ENCODE results near the gene XPO1. TPM values are rescaled to one million over a fixed set of nuclear protein-coding genes. Genes with fewer than 3 reads are reported as not detected.

Gene XPO1
- total and polyA plus RNA-seq, 2 experiments from 2014 or later: 115 to 485 TPM

DNA sequence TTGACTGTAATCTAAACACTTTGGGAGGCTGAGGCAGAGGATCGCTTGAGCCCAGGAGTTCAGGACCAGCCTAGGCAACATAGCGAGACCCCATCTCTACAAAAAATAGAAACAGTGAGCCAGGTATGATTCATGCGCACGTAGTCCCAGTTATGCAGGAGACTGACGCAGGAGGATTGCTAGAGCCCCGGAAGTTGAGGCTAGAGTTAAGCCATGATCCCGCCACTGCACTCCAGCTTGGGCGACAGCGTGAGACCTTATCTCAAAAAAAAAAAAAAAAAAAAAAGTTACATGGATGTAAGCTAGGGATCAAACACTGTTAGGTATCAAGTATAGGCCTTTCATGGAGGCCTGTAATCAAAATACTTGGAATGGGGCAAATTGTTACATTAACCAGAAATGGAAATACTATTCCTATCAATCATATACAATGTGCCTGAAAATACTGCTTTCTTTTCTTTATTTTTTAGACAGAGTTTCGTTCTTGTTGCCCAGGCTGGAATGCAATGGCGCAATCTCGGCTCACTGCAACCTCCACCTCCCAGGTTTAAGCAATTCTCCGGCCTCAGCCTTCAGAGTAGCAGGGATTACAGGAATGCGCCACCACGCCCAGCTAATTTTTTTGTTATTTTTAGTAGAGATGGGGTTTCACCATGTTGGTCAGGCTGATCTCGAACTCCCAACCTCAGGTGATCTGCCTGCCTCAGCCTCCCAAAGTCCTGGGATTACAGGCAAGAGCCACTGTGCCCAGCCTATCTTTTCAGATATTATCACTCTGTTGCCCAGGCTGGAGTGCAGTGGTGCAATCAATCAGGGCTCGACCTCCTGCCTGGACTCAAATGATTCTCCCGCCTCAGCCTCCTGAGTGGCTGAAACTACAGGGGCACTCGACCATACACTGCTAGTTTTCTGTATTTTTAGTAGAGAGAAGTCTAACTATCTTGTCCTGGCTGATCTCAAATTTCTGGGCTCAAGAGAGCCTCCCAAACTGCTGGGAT is 27.2 kb downstream of the XPO1 start:
- Histone ChIP-seq H3K4me1 (ENCODE audit: insufficient read depth) (peaks cover 14% of the 10 kb centered on the region), H3K27me3 (ENCODE audit: insufficient read depth) (no peaks in the 10 kb centered on the region), H3K79me2 (replicated peaks; ENCODE audit: insufficient read depth) (peaks cover 100% of the 10 kb centered on the region), H3K4me2 (no peak overlapping the region), H3K27ac (ENCODE audit: low read depth) (peak overlapping the region; percentile 84), H3K9me2 (ENCODE audit: insufficient read depth) (no peaks in the 10 kb centered on the region), H3K4me3 (no peak overlapping the region), H4K20me1 (replicated peaks; ENCODE audit: insufficient read depth) (peaks cover 78% of the 10 kb centered on the region), H2AFZ (no peak overlapping the region), H3K36me3 (ENCODE audit: insufficient read depth) (peaks cover 36% of the 10 kb centered on the region), H3F3A (replicated peaks; ENCODE audit: low read depth) (peaks cover 30% of the 10 kb centered on the region)
- Mint-ChIP-seq H3K4me3 (no peak overlapping the region), H3K27me3 (ENCODE audit: insufficient read depth, low read depth, poor library complexity) (peaks cover 12% of the 10 kb centered on the region), H3K9me3 (no peaks in the 10 kb centered on the region), H3K27ac (0 out of 2 replicates have a peak overlapping the region, but pooled peaks have one; percentile 48), H3K36me3 (ENCODE audit: low read depth) (peaks cover 90% of the 10 kb centered on the region), H3K4me1 (peaks cover 17% of the 10 kb centered on the region; the same call in 2 of the 3 replicates)
- TF ChIP-seq ZNF114 (CRISPR knock-in tag; IDR thresholded peaks at IDR 0.05) (no peak), ZNF331 (CRISPR knock-in tag; IDR thresholded peaks at IDR 0.05; ENCODE audit: low read depth) (no peak), EZH2 (IDR thresholded peaks at IDR 0.05; ENCODE audit: low read depth, unreplicated experiment) (no peak)
- TF ChIP-seq, protein P1, sequence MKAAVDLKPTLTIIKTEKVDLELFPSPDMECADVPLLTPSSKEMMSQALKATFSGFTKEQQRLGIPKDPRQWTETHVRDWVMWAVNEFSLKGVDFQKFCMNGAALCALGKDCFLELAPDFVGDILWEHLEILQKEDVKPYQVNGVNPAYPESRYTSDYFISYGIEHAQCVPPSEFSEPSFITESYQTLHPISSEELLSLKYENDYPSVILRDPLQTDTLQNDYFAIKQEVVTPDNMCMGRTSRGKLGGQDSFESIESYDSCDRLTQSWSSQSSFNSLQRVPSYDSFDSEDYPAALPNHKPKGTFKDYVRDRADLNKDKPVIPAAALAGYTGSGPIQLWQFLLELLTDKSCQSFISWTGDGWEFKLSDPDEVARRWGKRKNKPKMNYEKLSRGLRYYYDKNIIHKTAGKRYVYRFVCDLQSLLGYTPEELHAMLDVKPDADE (IDR thresholded peaks at IDR 0.05): no peak
- TF ChIP-seq, protein P2, sequence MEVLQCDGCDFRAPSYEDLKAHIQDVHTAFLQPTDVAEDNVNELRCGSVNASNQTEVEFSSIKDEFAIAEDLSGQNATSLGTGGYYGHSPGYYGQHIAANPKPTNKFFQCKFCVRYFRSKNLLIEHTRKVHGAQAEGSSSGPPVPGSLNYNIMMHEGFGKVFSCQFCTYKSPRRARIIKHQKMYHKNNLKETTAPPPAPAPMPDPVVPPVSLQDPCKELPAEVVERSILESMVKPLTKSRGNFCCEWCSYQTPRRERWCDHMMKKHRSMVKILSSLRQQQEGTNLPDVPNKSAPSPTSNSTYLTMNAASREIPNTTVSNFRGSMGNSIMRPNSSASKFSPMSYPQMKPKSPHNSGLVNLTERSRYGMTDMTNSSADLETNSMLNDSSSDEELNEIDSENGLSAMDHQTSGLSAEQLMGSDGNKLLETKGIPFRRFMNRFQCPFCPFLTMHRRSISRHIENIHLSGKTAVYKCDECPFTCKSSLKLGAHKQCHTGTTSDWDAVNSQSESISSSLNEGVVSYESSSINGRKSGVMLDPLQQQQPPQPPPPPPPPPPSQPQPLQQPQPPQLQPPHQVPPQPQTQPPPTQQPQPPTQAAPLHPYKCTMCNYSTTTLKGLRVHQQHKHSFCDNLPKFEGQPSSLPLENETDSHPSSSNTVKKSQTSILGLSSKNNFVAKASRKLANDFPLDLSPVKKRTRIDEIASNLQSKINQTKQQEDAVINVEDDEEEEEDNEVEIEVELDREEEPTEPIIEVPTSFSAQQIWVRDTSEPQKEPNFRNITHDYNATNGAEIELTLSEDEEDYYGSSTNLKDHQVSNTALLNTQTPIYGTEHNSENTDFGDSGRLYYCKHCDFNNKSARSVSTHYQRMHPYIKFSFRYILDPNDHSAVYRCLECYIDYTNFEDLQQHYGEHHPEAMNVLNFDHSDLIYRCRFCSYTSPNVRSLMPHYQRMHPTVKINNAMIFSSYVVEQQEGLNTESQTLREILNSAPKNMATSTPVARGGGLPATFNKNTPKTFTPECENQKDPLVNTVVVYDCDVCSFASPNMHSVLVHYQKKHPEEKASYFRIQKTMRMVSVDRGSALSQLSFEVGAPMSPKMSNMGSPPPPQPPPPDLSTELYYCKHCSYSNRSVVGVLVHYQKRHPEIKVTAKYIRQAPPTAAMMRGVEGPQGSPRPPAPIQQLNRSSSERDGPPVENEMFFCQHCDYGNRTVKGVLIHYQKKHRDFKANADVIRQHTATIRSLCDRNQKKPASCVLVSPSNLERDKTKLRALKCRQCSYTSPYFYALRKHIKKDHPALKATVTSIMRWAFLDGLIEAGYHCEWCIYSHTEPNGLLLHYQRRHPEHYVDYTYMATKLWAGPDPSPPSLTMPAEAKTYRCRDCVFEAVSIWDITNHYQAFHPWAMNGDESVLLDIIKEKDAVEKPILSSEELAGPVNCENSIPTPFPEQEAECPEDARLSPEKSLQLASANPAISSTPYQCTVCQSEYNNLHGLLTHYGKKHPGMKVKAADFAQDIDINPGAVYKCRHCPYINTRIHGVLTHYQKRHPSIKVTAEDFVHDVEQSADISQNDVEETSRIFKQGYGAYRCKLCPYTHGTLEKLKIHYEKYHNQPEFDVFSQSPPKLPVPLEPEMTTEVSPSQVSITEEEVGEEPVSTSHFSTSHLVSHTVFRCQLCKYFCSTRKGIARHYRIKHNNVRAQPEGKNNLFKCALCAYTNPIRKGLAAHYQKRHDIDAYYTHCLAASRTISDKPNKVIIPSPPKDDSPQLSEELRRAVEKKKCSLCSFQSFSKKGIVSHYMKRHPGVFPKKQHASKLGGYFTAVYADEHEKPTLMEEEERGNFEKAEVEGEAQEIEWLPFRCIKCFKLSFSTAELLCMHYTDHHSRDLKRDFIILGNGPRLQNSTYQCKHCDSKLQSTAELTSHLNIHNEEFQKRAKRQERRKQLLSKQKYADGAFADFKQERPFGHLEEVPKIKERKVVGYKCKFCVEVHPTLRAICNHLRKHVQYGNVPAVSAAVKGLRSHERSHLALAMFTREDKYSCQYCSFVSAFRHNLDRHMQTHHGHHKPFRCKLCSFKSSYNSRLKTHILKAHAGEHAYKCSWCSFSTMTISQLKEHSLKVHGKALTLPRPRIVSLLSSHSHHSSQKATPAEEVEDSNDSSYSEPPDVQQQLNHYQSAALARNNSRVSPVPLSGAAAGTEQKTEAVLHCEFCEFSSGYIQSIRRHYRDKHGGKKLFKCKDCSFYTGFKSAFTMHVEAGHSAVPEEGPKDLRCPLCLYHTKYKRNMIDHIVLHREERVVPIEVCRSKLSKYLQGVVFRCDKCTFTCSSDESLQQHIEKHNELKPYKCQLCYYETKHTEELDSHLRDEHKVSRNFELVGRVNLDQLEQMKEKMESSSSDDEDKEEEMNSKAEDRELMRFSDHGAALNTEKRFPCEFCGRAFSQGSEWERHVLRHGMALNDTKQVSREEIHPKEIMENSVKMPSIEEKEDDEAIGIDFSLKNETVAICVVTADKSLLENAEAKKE (CRISPR knock-in tag; IDR thresholded peaks at IDR 0.05): no peak
- TF ChIP-seq, protein P3, sequence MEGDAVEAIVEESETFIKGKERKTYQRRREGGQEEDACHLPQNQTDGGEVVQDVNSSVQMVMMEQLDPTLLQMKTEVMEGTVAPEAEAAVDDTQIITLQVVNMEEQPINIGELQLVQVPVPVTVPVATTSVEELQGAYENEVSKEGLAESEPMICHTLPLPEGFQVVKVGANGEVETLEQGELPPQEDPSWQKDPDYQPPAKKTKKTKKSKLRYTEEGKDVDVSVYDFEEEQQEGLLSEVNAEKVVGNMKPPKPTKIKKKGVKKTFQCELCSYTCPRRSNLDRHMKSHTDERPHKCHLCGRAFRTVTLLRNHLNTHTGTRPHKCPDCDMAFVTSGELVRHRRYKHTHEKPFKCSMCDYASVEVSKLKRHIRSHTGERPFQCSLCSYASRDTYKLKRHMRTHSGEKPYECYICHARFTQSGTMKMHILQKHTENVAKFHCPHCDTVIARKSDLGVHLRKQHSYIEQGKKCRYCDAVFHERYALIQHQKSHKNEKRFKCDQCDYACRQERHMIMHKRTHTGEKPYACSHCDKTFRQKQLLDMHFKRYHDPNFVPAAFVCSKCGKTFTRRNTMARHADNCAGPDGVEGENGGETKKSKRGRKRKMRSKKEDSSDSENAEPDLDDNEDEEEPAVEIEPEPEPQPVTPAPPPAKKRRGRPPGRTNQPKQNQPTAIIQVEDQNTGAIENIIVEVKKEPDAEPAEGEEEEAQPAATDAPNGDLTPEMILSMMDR (conservative IDR thresholded peaks at IDR 0.05; ENCODE audit: low read depth in 2 of 2): no peak
- TF ChIP-seq, protein P4, sequence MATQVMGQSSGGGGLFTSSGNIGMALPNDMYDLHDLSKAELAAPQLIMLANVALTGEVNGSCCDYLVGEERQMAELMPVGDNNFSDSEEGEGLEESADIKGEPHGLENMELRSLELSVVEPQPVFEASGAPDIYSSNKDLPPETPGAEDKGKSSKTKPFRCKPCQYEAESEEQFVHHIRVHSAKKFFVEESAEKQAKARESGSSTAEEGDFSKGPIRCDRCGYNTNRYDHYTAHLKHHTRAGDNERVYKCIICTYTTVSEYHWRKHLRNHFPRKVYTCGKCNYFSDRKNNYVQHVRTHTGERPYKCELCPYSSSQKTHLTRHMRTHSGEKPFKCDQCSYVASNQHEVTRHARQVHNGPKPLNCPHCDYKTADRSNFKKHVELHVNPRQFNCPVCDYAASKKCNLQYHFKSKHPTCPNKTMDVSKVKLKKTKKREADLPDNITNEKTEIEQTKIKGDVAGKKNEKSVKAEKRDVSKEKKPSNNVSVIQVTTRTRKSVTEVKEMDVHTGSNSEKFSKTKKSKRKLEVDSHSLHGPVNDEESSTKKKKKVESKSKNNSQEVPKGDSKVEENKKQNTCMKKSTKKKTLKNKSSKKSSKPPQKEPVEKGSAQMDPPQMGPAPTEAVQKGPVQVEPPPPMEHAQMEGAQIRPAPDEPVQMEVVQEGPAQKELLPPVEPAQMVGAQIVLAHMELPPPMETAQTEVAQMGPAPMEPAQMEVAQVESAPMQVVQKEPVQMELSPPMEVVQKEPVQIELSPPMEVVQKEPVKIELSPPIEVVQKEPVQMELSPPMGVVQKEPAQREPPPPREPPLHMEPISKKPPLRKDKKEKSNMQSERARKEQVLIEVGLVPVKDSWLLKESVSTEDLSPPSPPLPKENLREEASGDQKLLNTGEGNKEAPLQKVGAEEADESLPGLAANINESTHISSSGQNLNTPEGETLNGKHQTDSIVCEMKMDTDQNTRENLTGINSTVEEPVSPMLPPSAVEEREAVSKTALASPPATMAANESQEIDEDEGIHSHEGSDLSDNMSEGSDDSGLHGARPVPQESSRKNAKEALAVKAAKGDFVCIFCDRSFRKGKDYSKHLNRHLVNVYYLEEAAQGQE (IDR thresholded peaks at IDR 0.05; ENCODE audit: unreplicated experiment): no peak
- DNase-seq (ENCODE audit: low spot score) (no peak), ATAC-seq (peak; percentile 20; the same call in 2 of the 3 replicates)

Data from GM23338 (cell line).